ENCODE results near the gene THSD4. TPM values are rescaled to one million over a fixed set of nuclear protein-coding genes. Genes with fewer than 3 reads are reported as not detected.

The THSD4 gene
- total RNA-seq, 4 donors from 2014 or later, result 39.4 to 232 (median 127) TPM

DNA sequence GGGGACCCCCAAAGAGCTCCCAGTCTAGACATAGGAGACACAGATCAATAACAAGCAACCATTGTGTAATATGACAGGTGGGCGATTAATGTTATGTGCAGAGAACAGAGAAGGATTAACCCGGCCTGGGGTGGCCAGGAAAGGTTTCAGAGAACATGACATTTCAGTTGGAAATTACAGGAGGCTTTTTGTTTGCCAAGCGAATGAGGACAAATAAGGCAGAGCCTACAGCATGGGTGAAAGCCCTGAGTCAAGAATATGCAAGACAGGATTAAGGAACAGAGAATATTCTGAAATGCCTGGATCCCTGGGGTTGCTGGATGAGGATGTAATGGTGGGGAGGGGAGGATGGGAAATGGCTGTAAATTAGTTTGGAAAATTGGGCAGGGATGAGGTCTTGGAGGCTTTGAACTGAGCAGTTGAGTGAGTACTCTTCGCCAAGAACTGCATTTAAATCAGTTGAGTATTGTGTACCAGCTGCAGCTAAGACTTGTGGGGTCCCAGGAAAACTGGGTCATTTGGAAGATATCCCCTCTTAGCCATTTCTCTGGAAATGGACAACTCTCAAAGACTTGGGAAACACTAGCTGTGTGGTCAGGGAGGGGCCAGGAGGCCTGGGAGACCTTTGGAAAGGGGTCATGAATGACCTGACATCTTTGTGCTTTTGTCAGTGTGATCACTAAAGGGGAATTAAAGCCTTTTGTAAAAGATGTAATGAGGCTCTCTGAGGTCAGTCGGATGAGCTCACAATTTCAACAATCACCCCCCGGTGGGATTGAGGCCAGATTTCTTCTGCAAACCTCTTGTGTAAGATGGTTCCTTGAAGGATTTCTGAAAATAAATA lies 496.5 kb downstream of the THSD4 start:
- H3K36me3 ChIP-seq, result no peaks in the 10 kb centered on the region
- no peak overlapping the region for H3K4me3 ChIP-seq
- TF ChIP-seq CTCF (IDR thresholded peaks at IDR 0.05), result no peak
- TF ChIP-seq POLR2A (IDR thresholded peaks at IDR 0.05), result no peak
- H3K9me3 ChIP-seq, result no peaks in the 10 kb centered on the region
- peaks cover 18 to 65% (median 32%) of the 10 kb centered on the region in 3 donors for H3K4me1 ChIP-seq
- H3K27me3 ChIP-seq, result no peaks in the 10 kb centered on the region
- peak overlapping the region; percentile 11 to 77 (median 57) for H3K27ac ChIP-seq
- intact Hi-C loops (cut with DNase I), result no loop called here
- no peak for DNase-seq
- 65 to 68% methylated on average over 6 of the region's 6 CpGs for WGBS, 2 donors

DNA sequence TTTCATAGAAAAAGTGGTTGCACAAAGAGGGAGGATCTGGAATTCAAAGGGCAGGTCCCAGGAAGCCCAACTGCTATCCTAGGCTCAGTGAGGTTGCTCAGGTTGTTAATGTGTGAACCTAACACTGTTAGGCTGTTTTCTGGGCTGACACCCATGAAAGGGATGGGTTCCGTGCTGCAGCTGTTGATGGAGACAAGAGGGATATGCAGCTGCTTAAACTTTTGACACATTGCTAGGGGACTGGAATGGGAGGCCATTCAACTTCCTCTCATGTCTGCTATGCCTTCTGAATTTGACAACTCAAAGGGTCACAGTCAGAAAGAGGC lies 497.1 kb downstream of the THSD4 start:
- Histone ChIP-seq H3K36me3 (no peaks in the 10 kb centered on the region), H3K4me3 (no peak overlapping the region), H3K27me3 (no peaks in the 10 kb centered on the region), H3K9me3 (no peaks in the 10 kb centered on the region), H3K27ac (peak overlapping the region in 3 of 4 donors; percentile 25 to 77 (median 30)), H3K4me1 (peaks cover 18 to 59% (median 32%) of the 10 kb centered on the region in 3 donors)
- intact Hi-C loops (cut with DNase I), result no loop called here
- no peak for DNase-seq
- no peak for TF ChIP-seq CTCF (IDR thresholded peaks at IDR 0.05)
- TF ChIP-seq POLR2A (IDR thresholded peaks at IDR 0.05), result no peak
- 38 to 42% methylated on average over 1 of the region's 1 CpG for WGBS, 2 donors

GRCh38 chr15:71612869-71613268 lies 497.6 kb downstream of the THSD4 start:
- WGBS, 2 donors, result 78 to 81% methylated on average over 2 of the region's 2 CpGs
- H3K9me3 ChIP-seq, result no peaks in the 10 kb centered on the region
- DNase-seq, result no peak
- intact Hi-C loops (cut with DNase I), result no loop called here
- no peaks in the 10 kb centered on the region for H3K27me3 ChIP-seq
- H3K27ac ChIP-seq, result peak overlapping the region in 3 of 4 donors; percentile 25 to 77 (median 30)
- TF ChIP-seq CTCF (IDR thresholded peaks at IDR 0.05) (no peak), POLR2A (IDR thresholded peaks at IDR 0.05) (no peak)
- H3K4me3 ChIP-seq, result no peak overlapping the region
- H3K4me1 ChIP-seq, result peaks cover 18 to 54% (median 32%) of the 10 kb centered on the region in 3 donors
- H3K36me3 ChIP-seq, result no peaks in the 10 kb centered on the region

DNA sequence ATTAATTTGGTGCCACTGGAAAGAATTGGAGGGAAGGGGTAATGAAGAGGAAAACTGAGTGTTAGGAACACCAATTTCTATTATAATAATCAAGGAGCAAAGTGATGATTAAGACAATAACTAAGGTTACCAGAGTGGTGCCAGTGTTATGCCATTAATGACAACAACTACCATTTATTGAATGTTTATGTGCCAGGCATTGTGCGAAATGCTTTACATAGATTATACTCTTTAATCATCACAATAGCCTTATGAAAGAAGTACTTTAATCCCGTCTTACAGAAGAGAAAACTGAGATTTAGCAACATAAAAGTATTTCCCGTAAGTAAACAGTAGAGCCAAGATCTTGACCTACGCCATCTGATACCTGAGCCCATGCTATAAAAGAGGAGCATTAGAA lies 507.8 kb downstream of the THSD4 start:
- no peaks in the 10 kb centered on the region for H3K9me3 ChIP-seq
- WGBS, 2 donors, result 80 to 81% methylated on average over 4 of the region's 4 CpGs
- H3K4me3 ChIP-seq, result no peak overlapping the region
- H3K4me1 ChIP-seq, result peaks cover 0 to 9% (median 0%) of the 10 kb centered on the region in 3 donors
- H3K27ac ChIP-seq, result peak overlapping the region in 2 of 4 donors; percentile 17 to 19
- intact Hi-C loops (cut with DNase I), result no loop called here
- no peak for DNase-seq
- TF ChIP-seq POLR2A (IDR thresholded peaks at IDR 0.05) (no peak), CTCF (IDR thresholded peaks at IDR 0.05) (no peak)
- H3K27me3 ChIP-seq, result no peaks in the 10 kb centered on the region
- peaks cover 0 to 23% (median 0%) of the 10 kb centered on the region in 3 donors for H3K36me3 ChIP-seq

DNA sequence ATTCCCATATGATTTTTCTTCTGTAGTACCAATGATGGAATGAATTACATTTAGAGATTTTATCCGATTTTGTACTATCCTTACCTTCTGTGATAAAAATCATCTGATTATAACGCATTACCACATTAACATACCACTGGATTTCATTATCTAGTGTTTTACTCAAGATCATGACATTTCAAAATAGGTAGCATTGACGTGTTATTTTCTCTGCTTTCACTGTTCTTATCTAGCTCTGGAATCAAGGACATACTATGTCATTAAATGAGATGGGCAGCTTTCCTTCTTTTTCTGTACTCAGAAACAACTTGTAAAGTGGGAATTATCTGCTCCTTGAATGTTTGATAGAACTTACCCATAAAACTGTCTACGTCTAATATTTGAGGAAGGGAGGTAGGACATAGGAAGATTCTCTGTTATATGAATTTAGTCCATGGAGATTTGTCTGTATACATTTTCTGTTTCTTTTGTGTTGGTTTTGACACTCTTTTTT lies 511.4 kb downstream of the THSD4 start:
- no peak for TF ChIP-seq POLR2A (IDR thresholded peaks at IDR 0.05)
- no peak for TF ChIP-seq CTCF (IDR thresholded peaks at IDR 0.05)
- DNase-seq, result no peak
- Histone ChIP-seq H3K36me3 (peaks cover 0 to 50% (median 0%) of the 10 kb centered on the region in 3 donors), H3K27ac (peak overlapping the region in 1 of 4 donors; percentile 39), H3K4me3 (no peak overlapping the region), H3K9me3 (no peaks in the 10 kb centered on the region), H3K4me1 (peaks cover 0 to 28% (median 5%) of the 10 kb centered on the region in 3 donors), H3K27me3 (no peaks in the 10 kb centered on the region)
- intact Hi-C loops (cut with DNase I), result no loop called here
- 84 to 88% methylated on average over 4 of the region's 4 CpGs for WGBS, 2 donors
